Measurements from ENCODE around the gene CD79B. TPM values are rescaled to one million over a fixed set of nuclear protein-coding genes. Genes with fewer than 3 reads are reported as not detected.

The CD79B gene
- total RNA-seq, result 10 to 100 TPM; 21.7 to 22.5 TPM

DNA sequence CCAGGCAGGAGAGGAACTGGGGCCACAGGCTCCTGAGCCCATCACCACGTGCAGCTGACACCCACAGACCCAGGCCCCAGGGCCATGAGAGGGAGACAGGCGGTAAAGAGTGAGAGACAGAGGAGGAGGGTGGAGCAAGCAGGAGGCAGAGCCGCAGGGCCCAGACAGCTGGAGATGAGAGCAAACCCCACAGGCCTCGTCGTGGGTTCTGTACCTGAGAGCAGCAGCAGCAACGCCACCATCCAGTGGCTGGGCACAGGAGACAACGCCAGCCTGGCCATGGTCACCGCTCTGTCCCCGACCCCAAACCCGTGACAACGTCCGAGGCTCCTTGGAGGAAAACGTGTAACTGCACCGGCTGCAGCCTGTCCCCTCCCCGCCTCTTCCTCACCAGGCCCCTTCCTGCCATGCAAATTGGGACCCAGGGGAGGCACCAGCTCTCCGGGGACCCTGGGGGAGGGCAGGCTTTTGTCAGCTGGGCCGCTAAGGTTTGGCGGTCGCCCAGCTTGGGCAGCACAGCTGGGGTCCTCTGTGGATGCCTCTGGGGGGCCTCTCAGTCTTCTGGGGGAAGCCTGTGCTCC is at the start of gene CD79B:
TSS of gene CD79B (minus strand) at position 351 of the 581 bp plus-strand sequence. CDS start at position 281, 70 bp downstream.
- peak within 1 kb of the TSS; percentile 89 for H3K27ac Mint-ChIP-seq
- peaks cover 6% of the 10 kb centered on the region for H3K36me3 Mint-ChIP-seq (ENCODE audit: low read depth)
- H3K4me1 Mint-ChIP-seq (ENCODE audit: low read depth), result peaks cover 29% of the 10 kb centered on the region
- no peaks in the 10 kb centered on the region for H3K9me3 Mint-ChIP-seq (ENCODE audit: insufficient read depth)
- peak; percentile 73 for ATAC-seq
- peaks cover 11% of the 10 kb centered on the region for H3K27me3 Mint-ChIP-seq (ENCODE audit: low read depth)
- peak within 1 kb of the TSS; percentile 93 for H3K4me3 Mint-ChIP-seq
- peak; percentile 54 for DNase-seq
- POLR2A ChIA-PET, result interaction anchor here (0.7 to 2.9 kb wide), 4 partner anchors 8 to 99 kb away, joined by 3 to 12 read pairs (median 3); no protein-coding TSS in a partner anchor
- CTCF ChIA-PET, result interaction anchor here (0.9 to 8.8 kb wide), 14 partner anchors 9 to 202 kb away, joined by 3 to 59 read pairs (median 6); partner anchors contain the start of genes GH1 and GH2

DNA sequence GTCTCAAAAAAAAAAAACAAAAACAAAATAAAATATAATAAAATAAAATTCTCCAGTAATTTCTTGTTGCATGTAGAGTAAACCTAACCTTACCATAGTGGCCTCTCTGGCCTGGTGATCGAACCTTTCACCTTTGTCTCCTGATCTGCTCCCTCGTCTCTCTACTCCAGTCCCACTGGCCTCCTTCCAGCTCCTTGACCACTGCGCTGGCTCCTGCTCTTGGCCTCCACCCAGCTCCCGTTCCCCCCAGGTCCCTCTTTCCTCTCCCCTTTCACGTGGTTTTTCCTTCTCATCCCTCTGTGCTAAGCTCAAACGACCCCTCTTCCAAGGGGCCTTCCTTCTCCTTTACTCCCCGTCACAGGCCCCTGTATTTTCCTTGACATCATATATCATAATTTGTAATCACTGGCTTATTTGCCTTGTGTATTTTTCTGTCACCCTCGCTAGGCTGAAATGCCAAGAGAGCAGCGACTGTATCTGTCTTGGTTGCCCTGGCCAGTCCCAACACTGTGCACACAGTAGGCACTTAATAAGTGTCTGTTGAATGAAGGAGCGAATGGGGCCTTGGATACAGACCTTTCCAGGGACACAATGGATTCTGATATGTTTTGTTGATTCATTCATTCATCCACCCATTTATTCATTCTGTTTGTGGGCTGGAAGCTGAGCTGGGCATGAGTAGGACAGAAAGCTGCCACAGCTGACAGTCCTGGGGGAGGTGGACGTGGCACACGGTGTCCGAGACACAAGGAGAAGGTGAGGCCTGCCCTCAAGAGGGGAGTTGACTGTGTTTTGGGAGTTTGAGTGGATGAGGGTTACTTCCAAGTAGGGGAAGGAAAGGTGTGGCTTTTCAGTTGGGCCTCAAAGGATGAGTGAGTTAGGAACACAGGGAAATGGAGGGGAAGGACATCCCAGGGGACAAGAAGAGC is 46.4 kb upstream of the CD79B start:
- Mint-ChIP-seq H3K4me3 (no peak overlapping the region), H3K36me3 (ENCODE audit: low read depth) (peaks cover 2% of the 10 kb centered on the region), H3K4me1 (ENCODE audit: low read depth) (peaks cover 4% of the 10 kb centered on the region), H3K27ac (no peak overlapping the region), H3K27me3 (ENCODE audit: low read depth) (peaks cover 19% of the 10 kb centered on the region), H3K9me3 (ENCODE audit: insufficient read depth) (peaks cover 7% of the 10 kb centered on the region)
- ChIA-PET CTCF (interaction anchor here (0.7 to 2.6 kb wide), 6 partner anchors 12 to 441 kb away, joined by 3 to 14 read pairs (median 5); partner anchors contain the start of gene GH1), POLR2A (interaction anchor here (0.6 kb wide), 1 partner anchor 15 kb away, joined by 3 read pairs; no protein-coding TSS in a partner anchor)
- ATAC-seq, result no peak
- DNase-seq, result no peak

DNA sequence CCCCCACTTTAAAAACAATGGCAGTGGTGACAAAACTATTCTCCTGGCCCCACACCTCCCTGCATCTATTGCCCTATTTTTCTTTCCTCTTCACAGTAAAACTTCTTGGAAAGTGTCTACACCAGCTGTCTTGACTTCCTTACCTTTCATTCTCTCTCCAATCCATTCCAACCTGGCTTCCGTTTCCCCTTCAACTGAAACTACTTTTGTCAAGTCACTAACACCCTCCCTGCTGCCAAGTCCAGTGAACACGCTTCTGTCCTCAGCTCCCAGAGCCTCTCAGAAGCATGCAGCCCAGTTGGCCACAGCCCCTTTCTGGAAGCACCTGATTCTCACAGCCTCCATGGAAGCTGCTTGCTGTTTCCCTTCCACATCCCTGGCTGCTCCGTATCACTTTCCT is 44.6 kb upstream of the CD79B start:
- POLR2A ChIA-PET, result interaction anchor here (0.6 kb wide), 1 partner anchor 30 kb away, joined by 3 read pairs; no protein-coding TSS in a partner anchor
- ATAC-seq, result no peak

DNA sequence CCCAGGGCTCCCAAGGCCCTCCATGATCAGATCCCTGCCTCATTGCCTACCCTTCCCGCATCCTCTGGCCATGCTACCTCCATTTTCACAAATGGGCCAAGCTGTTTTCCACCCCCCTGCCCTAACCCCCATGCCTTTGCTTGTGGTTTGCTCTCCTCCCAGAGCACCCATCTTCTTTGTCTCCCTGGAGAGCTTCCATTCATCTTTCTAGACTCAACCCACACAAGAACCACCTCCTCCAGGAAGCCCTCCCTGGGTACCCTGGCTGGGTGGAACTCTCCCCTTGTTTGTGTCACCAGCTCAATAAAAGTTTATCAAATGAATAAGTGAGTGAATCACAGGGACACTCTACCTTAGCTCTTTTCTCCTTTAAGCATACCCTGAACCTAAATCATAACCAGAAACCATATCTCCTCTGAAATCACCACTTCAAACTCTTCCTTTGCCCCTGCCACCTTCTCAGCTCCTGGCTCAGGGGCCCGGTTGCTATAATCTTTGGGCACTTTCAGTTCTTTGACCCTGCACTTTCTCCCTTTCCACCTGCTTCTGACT is 43.5 kb upstream of the CD79B start:
- ChIA-PET POLR2A (interaction anchor here (0.6 kb wide), 1 partner anchor 107 kb away, joined by 3 read pairs; no protein-coding TSS in a partner anchor), CTCF (interaction anchor here (0.9 to 5.4 kb wide), 10 partner anchors 9 to 158 kb away, joined by 3 to 23 read pairs (median 5); partner anchors contain the start of gene GH1)
- H3K4me3 Mint-ChIP-seq, result no peak overlapping the region
- H3K27me3 Mint-ChIP-seq (ENCODE audit: low read depth), result peaks cover 17% of the 10 kb centered on the region
- H3K27ac Mint-ChIP-seq, result no peak overlapping the region
- no peaks in the 10 kb centered on the region for H3K9me3 Mint-ChIP-seq (ENCODE audit: insufficient read depth)
- ATAC-seq, result no peak
- peaks cover 4% of the 10 kb centered on the region for H3K4me1 Mint-ChIP-seq (ENCODE audit: low read depth)
- no peak for DNase-seq
- no peaks in the 10 kb centered on the region for H3K36me3 Mint-ChIP-seq (ENCODE audit: low read depth)

More for the DNA sequence above, 44.6 kb upstream of the CD79B start:
- CTCF ChIA-PET, result interaction anchor here (1.0 to 5.4 kb wide), 8 partner anchors 9 to 157 kb away, joined by 3 to 23 read pairs (median 4); no protein-coding TSS in a partner anchor
- H3K9me3 Mint-ChIP-seq (ENCODE audit: insufficient read depth), result peaks cover under 1% of the 10 kb centered on the region
- no peaks in the 10 kb centered on the region for H3K36me3 Mint-ChIP-seq (ENCODE audit: low read depth)
- peaks cover 4% of the 10 kb centered on the region for H3K4me1 Mint-ChIP-seq (ENCODE audit: low read depth)
- no peak for DNase-seq
- no peak overlapping the region for H3K27ac Mint-ChIP-seq
- H3K27me3 Mint-ChIP-seq (ENCODE audit: low read depth), result peaks cover 17% of the 10 kb centered on the region
- no peak overlapping the region for H3K4me3 Mint-ChIP-seq

DNA sequence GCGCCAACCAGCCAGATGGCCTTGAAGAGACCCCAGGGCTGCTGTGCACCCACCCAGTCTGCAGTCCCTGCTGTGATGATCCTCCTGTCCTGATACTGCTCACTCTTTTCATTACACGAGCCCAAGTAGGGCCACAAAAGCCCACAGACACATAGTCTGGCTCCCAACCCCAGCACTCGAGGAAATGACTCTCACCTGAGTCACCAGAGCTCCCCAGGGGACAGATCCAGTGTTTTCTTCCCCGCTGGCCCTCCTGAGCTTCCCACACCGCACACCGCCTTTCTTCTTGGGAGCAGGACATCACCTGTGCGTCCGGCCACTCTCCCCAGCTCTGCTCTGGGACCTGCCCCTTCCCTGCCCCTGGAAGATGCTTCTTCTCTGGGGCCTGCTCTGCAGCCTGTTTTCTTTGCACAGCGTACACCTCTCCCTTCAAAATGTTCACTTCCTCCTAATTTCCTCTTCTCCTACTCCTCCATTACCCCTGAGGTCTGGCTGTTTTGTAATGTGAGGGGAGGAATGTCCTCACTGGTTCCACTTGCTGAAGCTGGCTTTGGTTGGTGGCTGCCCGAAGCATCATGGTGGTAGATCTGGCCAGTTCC is 42.6 kb upstream of the CD79B start:
- H3K27ac Mint-ChIP-seq, result no peak overlapping the region

DNA sequence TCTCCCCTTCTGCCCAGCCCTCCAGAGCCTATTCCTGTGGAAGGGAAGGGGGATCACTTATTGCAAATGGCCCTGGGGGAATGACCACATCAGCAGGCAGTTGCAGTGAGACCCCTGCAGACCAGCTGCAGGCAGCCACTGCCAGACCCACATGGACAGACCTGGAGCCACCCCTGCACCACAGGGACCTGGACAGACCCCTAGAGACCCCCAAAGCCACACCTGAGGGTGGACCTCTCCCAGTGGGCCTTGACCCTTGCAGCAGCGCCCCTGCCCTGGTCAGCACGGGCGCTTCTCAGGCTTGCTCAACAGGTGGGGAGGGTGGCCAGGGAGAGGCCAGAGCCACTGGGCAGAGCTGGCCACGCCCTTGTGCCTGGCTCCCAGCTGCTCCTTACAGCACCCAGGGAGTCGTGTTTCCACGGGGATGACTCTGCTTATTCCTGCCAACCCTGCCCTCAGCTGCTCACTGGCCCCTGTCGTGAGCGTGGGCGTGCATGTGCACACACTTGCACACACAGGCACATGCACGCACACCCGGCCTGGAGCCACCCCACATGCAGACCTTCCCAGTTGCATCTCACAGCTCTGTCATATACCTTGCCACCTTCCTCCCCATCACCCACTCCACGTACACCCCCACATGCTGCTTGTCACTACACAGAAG is 41.9 kb upstream of the CD79B start:
- H3K27ac Mint-ChIP-seq, result no peak overlapping the region
- H3K4me3 Mint-ChIP-seq, result no peak overlapping the region
- H3K36me3 Mint-ChIP-seq (ENCODE audit: low read depth), result no peaks in the 10 kb centered on the region
- DNase-seq (no peak), ATAC-seq (no peak)
- ChIA-PET CTCF (interaction anchor here (2.1 to 5.4 kb wide), 3 partner anchors 11 to 28 kb away, joined by 7 to 23 read pairs (median 20); no protein-coding TSS in a partner anchor), POLR2A (no interaction called here)
- H3K9me3 Mint-ChIP-seq (ENCODE audit: insufficient read depth), result no peaks in the 10 kb centered on the region
- H3K27me3 Mint-ChIP-seq (ENCODE audit: low read depth), result peaks cover 17% of the 10 kb centered on the region
- peaks cover 8% of the 10 kb centered on the region for H3K4me1 Mint-ChIP-seq (ENCODE audit: low read depth)

More for the DNA sequence above, 42.6 kb upstream of the CD79B start:
- Mint-ChIP-seq H3K4me3 (no peak overlapping the region), H3K36me3 (ENCODE audit: low read depth) (no peaks in the 10 kb centered on the region), H3K4me1 (ENCODE audit: low read depth) (peaks cover 8% of the 10 kb centered on the region), H3K27me3 (ENCODE audit: low read depth) (peaks cover 17% of the 10 kb centered on the region), H3K9me3 (ENCODE audit: insufficient read depth) (no peaks in the 10 kb centered on the region)
- ATAC-seq (no peak), DNase-seq (no peak)
- ChIA-PET POLR2A (no interaction called here), CTCF (interaction anchor here (1.2 to 5.4 kb wide), 4 partner anchors 10 to 55 kb away, joined by 7 to 23 read pairs (median 14); partner anchors contain the start of gene GH1)

DNA sequence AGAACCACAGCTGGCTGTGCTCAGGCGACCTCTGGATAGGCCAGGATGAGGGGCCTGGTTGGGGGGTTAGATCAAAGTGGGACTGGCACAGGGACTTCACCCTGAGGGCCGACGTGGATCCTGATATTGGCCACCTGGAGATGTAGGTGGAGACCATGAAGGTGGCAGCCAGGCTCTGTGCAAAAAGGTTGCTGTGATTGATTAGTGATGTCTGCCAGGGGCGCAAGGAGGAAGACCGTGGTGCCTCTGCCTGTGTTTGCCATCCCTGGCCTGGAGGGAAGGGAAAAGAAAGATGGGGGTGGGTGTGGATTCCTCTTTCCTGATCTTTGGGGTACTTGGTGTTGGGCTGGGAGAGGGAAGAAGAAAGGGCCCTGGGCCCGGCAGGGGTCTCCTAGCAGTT is 41.1 kb upstream of the CD79B start:
- no peak overlapping the region for H3K4me3 Mint-ChIP-seq
- H3K9me3 Mint-ChIP-seq (ENCODE audit: insufficient read depth), result no peaks in the 10 kb centered on the region
- ATAC-seq, result no peak
- peaks cover 10% of the 10 kb centered on the region for H3K4me1 Mint-ChIP-seq (ENCODE audit: low read depth)
- ChIA-PET POLR2A (no interaction called here), CTCF (interaction anchor here (5.4 kb wide), 1 partner anchor 17 kb away, joined by 20 read pairs; no protein-coding TSS in a partner anchor)
- H3K36me3 Mint-ChIP-seq (ENCODE audit: low read depth), result no peaks in the 10 kb centered on the region
- peaks cover 22% of the 10 kb centered on the region for H3K27me3 Mint-ChIP-seq (ENCODE audit: low read depth)
- H3K27ac Mint-ChIP-seq, result peak overlapping the region; percentile 43
- DNase-seq, result no peak

DNA sequence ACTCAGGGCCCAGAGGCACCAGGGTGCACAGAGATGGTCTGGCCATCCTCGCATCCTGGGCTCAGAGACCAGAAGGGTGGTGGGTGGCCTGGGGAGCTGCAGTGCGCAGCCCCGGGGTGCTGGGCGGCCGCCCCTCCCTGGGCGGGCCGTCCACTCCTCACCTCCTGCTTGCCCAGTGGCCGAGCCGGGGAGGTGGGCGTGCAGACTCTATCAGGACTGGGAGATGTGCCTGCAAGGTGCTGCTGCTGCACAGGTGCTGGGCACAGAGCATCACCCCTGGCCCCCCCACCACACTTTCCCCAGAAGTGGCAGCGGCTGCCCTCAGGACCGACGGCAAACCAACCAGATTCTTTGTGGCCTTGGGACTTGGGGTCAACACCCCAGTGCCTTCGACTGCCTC is 40.7 kb upstream of the CD79B start, which contains the start of gene SCN4A:
TSS of gene SCN4A (minus strand) at position 123 of the 400 bp plus-strand sequence. CDS start at position 46, 77 bp downstream.
- CTCF ChIA-PET, result interaction anchor here (5.4 kb wide), 1 partner anchor 18 kb away, joined by 20 read pairs; no protein-coding TSS in a partner anchor
- POLR2A ChIA-PET, result no interaction called here
- ATAC-seq, result no peak
- no peaks in the 10 kb centered on the region for H3K9me3 Mint-ChIP-seq (ENCODE audit: insufficient read depth)
- no peak for DNase-seq
- H3K36me3 Mint-ChIP-seq (ENCODE audit: low read depth), result no peaks in the 10 kb centered on the region
- peaks cover 10% of the 10 kb centered on the region for H3K4me1 Mint-ChIP-seq (ENCODE audit: low read depth)
- H3K4me3 Mint-ChIP-seq, result no peak within 1 kb of the TSS
- H3K27ac Mint-ChIP-seq, result peak within 1 kb of the TSS; percentile 43
- H3K27me3 Mint-ChIP-seq (ENCODE audit: low read depth), result peaks cover 22% of the 10 kb centered on the region

DNA sequence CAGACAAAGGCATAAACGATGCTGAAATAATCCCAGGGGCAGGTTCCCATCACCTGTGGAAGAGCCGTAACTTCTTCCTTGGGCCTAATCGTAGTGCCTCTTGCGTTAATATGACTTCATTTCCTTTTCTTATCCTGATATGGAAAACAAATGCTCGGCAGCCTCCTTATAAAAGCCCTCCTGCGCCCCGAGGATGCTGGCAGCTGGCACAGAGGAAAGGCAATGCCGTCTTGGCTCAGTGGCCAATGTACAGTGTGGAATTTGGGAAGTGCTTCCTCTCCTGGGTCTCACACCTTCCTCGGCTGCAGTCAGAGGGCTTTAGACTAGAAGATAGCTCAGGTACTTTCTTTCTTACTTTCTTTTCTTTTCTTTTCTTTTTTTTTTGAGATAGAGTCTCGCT is 37.1 kb upstream of the CD79B start:
- peaks cover 21% of the 10 kb centered on the region for H3K4me1 Mint-ChIP-seq (ENCODE audit: low read depth)
- CTCF ChIA-PET, result interaction anchor here (1.0 to 2.5 kb wide), 6 partner anchors 21 to 165 kb away, joined by 3 to 16 read pairs (median 5); no protein-coding TSS in a partner anchor
- H3K9me3 Mint-ChIP-seq (ENCODE audit: insufficient read depth), result no peaks in the 10 kb centered on the region
- H3K27me3 Mint-ChIP-seq (ENCODE audit: low read depth), result peaks cover 6% of the 10 kb centered on the region
- H3K27ac Mint-ChIP-seq, result no peak overlapping the region
- H3K36me3 Mint-ChIP-seq (ENCODE audit: low read depth), result no peaks in the 10 kb centered on the region
- POLR2A ChIA-PET, result interaction anchor here (1.3 kb wide), 1 partner anchor 52 kb away, joined by 3 read pairs; the partner anchor contains the start of gene ICAM2
- no peak for ATAC-seq
- H3K4me3 Mint-ChIP-seq, result no peak overlapping the region
- DNase-seq, result no peak

DNA sequence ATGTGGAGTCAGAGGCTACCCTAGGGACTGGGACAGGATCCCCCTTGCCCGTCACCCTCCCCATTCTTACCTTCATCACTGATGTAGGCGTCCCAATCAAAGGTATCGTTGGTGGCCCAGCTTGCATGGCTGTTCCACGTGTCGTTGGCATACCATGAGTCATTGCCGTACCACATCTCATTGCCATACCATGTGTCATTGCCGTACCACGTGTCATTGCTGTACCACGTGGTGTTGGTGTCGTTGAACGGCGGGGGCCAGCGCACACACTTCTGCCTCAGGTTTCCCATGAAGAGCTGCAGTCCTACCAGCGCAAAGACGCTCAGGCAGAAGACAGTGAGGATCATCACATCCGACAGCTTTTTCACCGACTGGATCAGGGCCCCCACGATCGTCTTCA is 35.8 kb upstream of the CD79B start:
- POLR2A ChIA-PET, result no interaction called here
- peaks cover 5% of the 10 kb centered on the region for H3K27me3 Mint-ChIP-seq (ENCODE audit: low read depth)
- no peaks in the 10 kb centered on the region for H3K36me3 Mint-ChIP-seq (ENCODE audit: low read depth)
- no peak overlapping the region for H3K27ac Mint-ChIP-seq
- DNase-seq (no peak), ATAC-seq (no peak)
- H3K9me3 Mint-ChIP-seq (ENCODE audit: insufficient read depth), result no peaks in the 10 kb centered on the region
- CTCF ChIA-PET, result interaction anchor here (1.2 to 3.7 kb wide), 10 partner anchors 13 to 166 kb away, joined by 3 to 17 read pairs (median 4); no protein-coding TSS in a partner anchor
- H3K4me1 Mint-ChIP-seq (ENCODE audit: low read depth), result peaks cover 21% of the 10 kb centered on the region
- no peak overlapping the region for H3K4me3 Mint-ChIP-seq

Measured in activated CD8-positive, alpha-beta T cell treated with anti-CD3 and anti-CD28 coated beads, Interleukin-2, amount 10 ng/mL, durations not matched to agents 7 days and 5 days (primary cell).